G401 (cell line): Measurements from ENCODE around the gene INPP5B. TPM values are rescaled to one million over a fixed set of nuclear protein-coding genes. Genes with fewer than 3 reads are reported as not detected.

Experiments used
- DNase-seq: peaks from one replicate; pipeline ENCODE4 v3.0.0-alpha.2; 2015; ENCODE audit warnings: low spot score
- in situ Hi-C: cut with HindIII; loops from 2 replicates; pipeline ENCODE4 v1.10.0; 2016; ENCODE audit warnings: low sequenced_read_pairs, mixed read lengths
- total RNA-seq: library from RNA; depleted of rRNA; stranded (reverse); fragments of >200 nt; shearing (Covaris generic); gene quantifications from 2 replicates; pipeline ENCODE4 v1.2.3, GENCODE V29; 2014; rRNA removed

Gene INPP5B
- total RNA-seq, 1 experiment from 2014 or later: 17.5 TPM

DNA sequence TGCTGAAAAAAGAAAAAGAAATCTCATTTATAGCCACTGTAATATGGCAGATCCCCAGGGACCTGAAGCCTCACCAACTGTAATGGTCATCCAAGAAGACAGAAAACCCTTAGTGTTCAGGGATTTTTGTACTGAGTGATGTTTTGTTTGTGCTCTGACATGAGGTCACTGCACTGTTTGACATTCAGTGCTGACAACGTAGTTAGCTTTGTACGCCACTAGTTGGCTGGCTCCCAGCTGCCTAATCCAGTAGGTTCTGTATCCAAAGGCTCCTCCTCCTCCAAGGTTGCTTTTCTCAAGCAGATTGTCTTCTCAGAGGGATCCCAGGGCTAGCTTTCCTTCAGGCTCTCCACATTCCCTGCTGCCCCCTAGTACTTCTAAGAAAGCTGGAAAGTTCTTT, 129.4 kb downstream of the INPP5B start:
- in situ Hi-C loops: no loop called here
- DNase-seq: no peak

DNA sequence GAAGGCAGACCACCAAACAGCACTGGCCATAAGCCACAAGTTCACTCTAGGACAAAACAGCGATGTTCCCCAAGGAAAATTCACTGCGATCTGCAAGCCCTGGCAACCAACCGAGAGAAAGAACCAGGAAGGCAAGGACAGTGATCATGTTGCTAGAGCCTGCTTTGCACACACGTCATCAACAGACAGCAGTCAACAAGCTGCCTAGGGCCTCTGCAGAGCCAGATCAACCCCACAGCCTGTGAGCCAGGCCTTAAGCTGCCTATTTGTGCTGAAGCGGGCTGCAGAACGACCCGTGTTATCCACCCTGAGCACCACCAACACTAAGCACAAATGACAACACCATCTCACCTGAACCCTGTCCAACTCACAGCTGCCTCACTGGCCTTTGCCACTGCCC, 132.6 kb downstream of the INPP5B start:
- no peak for DNase-seq
- in situ Hi-C loops: no loop called here

DNA sequence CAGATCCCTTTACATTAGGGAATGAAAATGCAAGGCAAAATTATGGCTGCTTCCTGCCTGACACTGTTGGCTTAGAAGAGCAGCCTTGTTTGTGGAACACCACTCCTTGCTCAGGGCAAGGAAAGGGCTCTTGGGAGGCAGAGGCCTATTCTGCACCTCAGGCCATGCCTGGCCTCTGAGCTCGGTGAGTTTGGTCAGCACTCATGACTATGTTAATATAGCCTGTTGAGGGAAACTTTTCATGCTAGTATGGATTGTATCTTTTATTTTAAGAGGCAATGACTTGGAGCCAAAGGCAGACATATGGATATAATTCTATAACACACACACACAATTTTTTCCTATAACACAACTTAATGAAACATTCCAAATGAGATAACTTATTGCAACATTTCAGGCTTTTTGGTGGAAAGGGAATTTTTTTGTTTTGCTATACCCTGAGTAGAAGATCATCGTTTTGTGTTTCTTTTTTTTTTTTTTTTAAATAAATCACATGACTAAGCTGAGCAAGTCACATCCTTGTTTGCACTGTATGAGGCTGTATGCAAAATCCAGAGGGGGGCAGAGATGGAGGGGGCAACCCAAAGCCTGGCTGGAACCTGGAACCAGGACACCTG, 133.2 kb downstream of the INPP5B start:
- in situ Hi-C loops: no loop called here

DNA sequence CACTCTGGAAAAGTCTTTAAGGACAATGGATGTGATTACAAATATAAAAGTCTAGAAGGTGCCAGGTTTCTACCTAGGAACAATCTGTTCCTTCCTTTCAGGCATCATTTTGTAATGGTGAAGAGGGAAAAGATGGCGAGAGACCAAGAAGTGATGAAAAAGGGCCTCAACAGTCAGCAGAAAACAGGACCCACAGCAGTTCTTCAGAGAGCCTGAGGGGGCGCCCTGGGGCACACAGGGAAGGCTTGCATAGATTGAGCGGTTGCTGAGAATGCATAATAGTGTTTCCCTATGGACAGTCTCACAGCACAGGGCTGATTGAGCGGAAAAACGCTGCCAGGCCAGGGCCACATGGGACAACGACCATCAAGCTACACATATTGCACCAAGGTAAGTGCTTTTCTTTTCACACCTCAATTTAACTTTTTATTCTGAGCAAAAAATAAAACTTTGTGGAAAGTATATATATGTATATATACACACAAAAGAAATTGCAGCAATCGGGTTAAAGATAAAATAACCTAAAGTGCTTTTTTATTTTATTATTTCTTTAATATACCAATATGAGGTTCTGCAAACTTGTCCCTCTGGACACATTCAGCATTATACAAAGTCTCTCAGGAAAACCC, 135.7 kb downstream of the INPP5B start:
- DNase-seq: peak; percentile 79
- in situ Hi-C loops: no loop called here

More for the DNA sequence above, 133.2 kb downstream of the INPP5B start:
- DNase-seq: no peak

Other genes starting within 250 kb of the INPP5B start
- gene EPHA10, start 181.9 kb downstream of the INPP5B start, total RNA-seq: 0.17 and 0.49 TPM in 2 replicates
- 22.0 and 31.3 TPM in 2 replicates for gene MANEAL, start 153.2 kb downstream of the INPP5B start, total RNA-seq
- 99.0 and 128 TPM in 2 replicates for gene C1orf122, start 139.3 kb downstream of the INPP5B start, total RNA-seq
- gene YRDC, start 138.8 kb downstream of the INPP5B start, total RNA-seq: 35.1 and 36.4 TPM in 2 replicates
- 1.8 and 3.7 TPM in 2 replicates for gene MTF1, start 87.5 kb downstream of the INPP5B start, total RNA-seq
- 115 and 149 TPM in 2 replicates for gene SF3A3, start 43.0 kb upstream of the INPP5B start, total RNA-seq
- 7.9 and 10.0 TPM in 2 replicates for gene FHL3, start 58.5 kb upstream of the INPP5B start, total RNA-seq
- gene UTP11, start 65.7 kb upstream of the INPP5B start, total RNA-seq: 60.5 and 134 TPM in 2 replicates
- not detected in 2 replicates for gene POU3F1, start 99.7 kb upstream of the INPP5B start, total RNA-seq